GM23338 (cell line): ENCODE data around the gene SPPL2C. TPM values are rescaled to one million over a fixed set of nuclear protein-coding genes. Genes with fewer than 3 reads are reported as not detected.
A peak's percentile ranks its signal among the peaks of the same experiment; 100 is the strongest.

ENCODE experiments used
- ATAC-seq: fragments of 200-7000 bp; cut with Tn5 transposase; 3 replicates; pipeline ENCODE4 v1.9.1; 2020
- DNase-seq: peaks from one replicate; pipeline ENCODE4 v3.0.0-alpha.2; 2015; ENCODE audit warnings: low spot score
- H2AFZ ChIP-seq: fragments of 200-600 bp; sonication (generic); 2 replicates; pipeline ENCODE4 v1.8.0; 2016; ENCODE audit warnings: antibody characterized with exemption, mild to moderate bottlenecking, moderate library complexity
- H3F3A ChIP-seq: fragments of 200-600 bp; sonication (generic); replicated peaks from 2 replicates; pipeline ENCODE4 v1.8.0; 2017; ENCODE audit warnings: antibody characterized with exemption, mixed run types, low read depth
- H3K27ac ChIP-seq: fragments of 200-600 bp; sonication (generic); 2 replicates; pipeline ENCODE4 v1.6.1; 2016; ENCODE audit warnings: low read depth
- H3K27me3 ChIP-seq: fragments of 200-600 bp; sonication (generic); 2 replicates; pipeline ENCODE4 v1.8.0; 2016; ENCODE audit warnings: mild to moderate bottlenecking, mixed run types, moderate library complexity; ENCODE audit not compliant: insufficient read depth
- H3K36me3 ChIP-seq: fragments of 200-600 bp; sonication (generic); 2 replicates; pipeline ENCODE4 v1.8.0; 2016; ENCODE audit warnings: mild to moderate bottlenecking; ENCODE audit not compliant: insufficient read depth
- H3K4me1 ChIP-seq: fragments of 200-600 bp; sonication (generic); 2 replicates; pipeline ENCODE4 v1.8.0; 2016; ENCODE audit warnings: mild to moderate bottlenecking, moderate library complexity; ENCODE audit not compliant: insufficient read depth
- H3K4me2 ChIP-seq: fragments of 200-600 bp; sonication (generic); 2 replicates; pipeline ENCODE4 v1.7.1; 2017; ENCODE audit warnings: mixed run types
- H3K4me3 ChIP-seq: fragments of 200-600 bp; sonication (generic); 2 replicates; pipeline ENCODE4 v1.6.1; 2016; ENCODE audit warnings: mixed run types
- H3K79me2 ChIP-seq: fragments of 200-600 bp; sonication (generic); replicated peaks from 2 replicates; pipeline ENCODE4 v1.8.0; 2017; ENCODE audit warnings: mild to moderate bottlenecking; ENCODE audit not compliant: insufficient read depth
- H3K9me2 ChIP-seq: fragments of 200-600 bp; sonication (generic); 2 replicates; pipeline ENCODE4 v1.8.0; 2017; ENCODE audit not compliant: insufficient read depth
- H4K20me1 ChIP-seq: fragments of 200-600 bp; sonication (generic); replicated peaks from 2 replicates; pipeline ENCODE4 v1.8.0; 2017; ENCODE audit warnings: mild to moderate bottlenecking; ENCODE audit not compliant: insufficient read depth
- H3K27ac Mint-ChIP-seq: 2 replicates; pipeline ENCODE4 v1.8.0; 2020; ENCODE audit warnings: inconsistent platforms, mild to moderate bottlenecking, moderate library complexity, mixed read lengths
- H3K27me3 Mint-ChIP-seq: 3 replicates; pipeline ENCODE4 v1.8.0; 2022; ENCODE audit warnings: low read depth, mild to moderate bottlenecking, moderate library complexity, mixed read lengths, inconsistent platforms; ENCODE audit not compliant: insufficient read depth, poor library complexity
- H3K36me3 Mint-ChIP-seq: 3 replicates; pipeline ENCODE4 v1.8.0; 2021; ENCODE audit warnings: low read depth, mild to moderate bottlenecking, inconsistent platforms, moderate library complexity, mixed read lengths
- H3K4me1 Mint-ChIP-seq: 3 replicates; pipeline ENCODE4 v1.8.0; 2020; ENCODE audit warnings: mild to moderate bottlenecking, inconsistent platforms, mixed read lengths
- H3K4me3 Mint-ChIP-seq: 3 replicates; pipeline ENCODE4 v1.8.0; 2021; ENCODE audit warnings: moderate library complexity, mild to moderate bottlenecking, inconsistent platforms, mixed read lengths
- H3K9me3 Mint-ChIP-seq: 3 replicates; pipeline ENCODE4 v1.8.0; 2020; ENCODE audit warnings: moderate library complexity, mild to moderate bottlenecking, inconsistent platforms, mixed read lengths
- CREB1 ChIP-seq: fragments of 250-450 bp; sonication (Bioruptor Pico); IDR thresholded peaks from 2 replicates; pipeline ENCODE4 v1.5.0; 2020; ENCODE audit warnings: low read depth, mild to moderate bottlenecking, moderate library complexity
- CTCF ChIP-seq, 2 experiments: fragments of 200-600 bp in 1 of 2; sonication (generic) in 1 of 2; conservative IDR thresholded peaks; 2 replicates each; pipeline versions ENCODE4 v1.5.1 to v1.6.1; 2016 to 2017; ENCODE audit warnings: antibody characterized with exemption in 2 of 2, low read depth in 2 of 2, mild to moderate bottlenecking in 2 of 2, moderate library complexity in 1 of 2
- ETS1 ChIP-seq: IDR thresholded peaks from 2 replicates; pipeline ENCODE4 v1.6.1; 2016; ENCODE audit warnings: antibody characterized with exemption
- EZH2 ChIP-seq: fragments of 200-600 bp; sonication (generic); IDR thresholded peaks from one replicate; pipeline ENCODE4 v1.8.0; 2017; ENCODE audit warnings: antibody characterized with exemption, mild to moderate bottlenecking, low read depth; ENCODE audit not compliant: unreplicated experiment
- EZH2phosphoT487 ChIP-seq: fragments of 200-600 bp; sonication (generic); IDR thresholded peaks from one replicate; pipeline ENCODE4 v1.8.1; 2018; ENCODE audit warnings: antibody characterized with exemption; ENCODE audit not compliant: unreplicated experiment
- JUNB ChIP-seq: IDR thresholded peaks from one replicate; pipeline ENCODE4 v1.6.1; 2016; ENCODE audit warnings: antibody characterized with exemption; ENCODE audit not compliant: unreplicated experiment
- NANOG ChIP-seq: IDR thresholded peaks from 2 replicates; pipeline ENCODE4 v1.6.1; 2016; ENCODE audit warnings: antibody characterized with exemption, borderline replicate concordance
- POLR2AphosphoS5 ChIP-seq: IDR thresholded peaks from 2 replicates; pipeline ENCODE4 v1.6.1; 2016; ENCODE audit warnings: antibody characterized with exemption, low read depth
- REST ChIP-seq: IDR thresholded peaks from one replicate; pipeline ENCODE4 v1.6.1; 2018; ENCODE audit warnings: antibody characterized with exemption; ENCODE audit not compliant: unreplicated experiment
- STAT1 ChIP-seq: IDR thresholded peaks from one replicate; pipeline ENCODE4 v1.6.1; 2016; ENCODE audit warnings: antibody characterized with exemption; ENCODE audit not compliant: unreplicated experiment
- ZNF114 ChIP-seq: fragments of 250-450 bp; sonication (Bioruptor Pico); IDR thresholded peaks from 2 replicates; pipeline ENCODE4 v1.5.0; 2020; ENCODE audit warnings: mild to moderate bottlenecking, moderate library complexity
- ZNF331 ChIP-seq: fragments of 250-450 bp; sonication (Bioruptor Pico); IDR thresholded peaks from 2 replicates; pipeline ENCODE4 v1.5.0; 2020; ENCODE audit warnings: low read depth, mild to moderate bottlenecking, moderate library complexity
- polyA plus RNA-seq: library from polyadenylated mRNA; unstranded; fragments of >200 nt; fragmentation: Nextera tagmentation; extraction: Ambion mirVana; gene quantifications from 2 replicates; pipeline ENCODE4 v1.2.1, GENCODE V29; 2016
- total RNA-seq: library from RNA; depleted of rRNA; stranded (reverse); fragments of >200 nt; shearing (Covaris generic); gene quantifications from 2 replicates; pipeline ENCODE4 v1.2.3, GENCODE V29; 2014

Gene SPPL2C
- total and polyA plus RNA-seq, 2 experiments from 2014 or later = 0.14 TPM; not detected in 1

GRCh38 chr17:45848405-45848804 is 3.7 kb downstream of the SPPL2C start:
- Mint-ChIP-seq H3K4me1 (no peaks in the 10 kb centered on the region), H3K27me3 (peaks cover 17% of the 10 kb centered on the region), H3K36me3 (no peaks in the 10 kb centered on the region), H3K9me3 (no peaks in the 10 kb centered on the region), H3K27ac (no peak overlapping the region), H3K4me3 (no peak overlapping the region)
- Histone ChIP-seq H3K27me3 (no peaks in the 10 kb centered on the region), H3K4me1 (no peaks in the 10 kb centered on the region), H3F3A (no peaks in the 10 kb centered on the region), H3K27ac (no peak overlapping the region), H3K36me3 (no peaks in the 10 kb centered on the region), H3K4me2 (no peak overlapping the region), H2AFZ (no peak overlapping the region), H3K79me2 (no peaks in the 10 kb centered on the region), H3K9me2 (no peaks in the 10 kb centered on the region), H4K20me1 (no peaks in the 10 kb centered on the region), H3K4me3 (no peak overlapping the region)
- TF ChIP-seq NANOG (no peak), CTCF (conservative IDR thresholded peaks at IDR 0.05; ENCODE audit: low read depth in 2 of 2) (peak; percentile 30 to 35; a peak in 3 of 4 replicates)
- ATAC-seq = peak; percentile 56
- peak; percentile 41 for DNase-seq

GRCh38 chr17:45848868-45849535 is 4.3 kb downstream of the SPPL2C start:
- ATAC-seq (no peak), DNase-seq (no peak)
- no peaks in the 10 kb centered on the region for H3K36me3 ChIP-seq
- no peak overlapping the region for H3K4me3 ChIP-seq
- no peaks in the 10 kb centered on the region for H3K4me1 Mint-ChIP-seq
- no peak overlapping the region for H3K4me2 ChIP-seq
- no peaks in the 10 kb centered on the region for H3K4me1 ChIP-seq
- H3K27me3 Mint-ChIP-seq = peaks cover 18% of the 10 kb centered on the region
- no peaks in the 10 kb centered on the region for H3K27me3 ChIP-seq
- no peak overlapping the region for H3K27ac Mint-ChIP-seq
- no peak overlapping the region for H3K27ac ChIP-seq
- no peak overlapping the region for H3K4me3 Mint-ChIP-seq
- no peaks in the 10 kb centered on the region for H4K20me1 ChIP-seq
- no peaks in the 10 kb centered on the region for H3F3A ChIP-seq
- H3K79me2 ChIP-seq = no peaks in the 10 kb centered on the region
- no peaks in the 10 kb centered on the region for H3K9me3 Mint-ChIP-seq
- H3K36me3 Mint-ChIP-seq = no peaks in the 10 kb centered on the region
- H3K9me2 ChIP-seq = no peaks in the 10 kb centered on the region
- H2AFZ ChIP-seq = no peak overlapping the region
- TF ChIP-seq CREB1 (CRISPR knock-in tag) (no peak), ZNF114 (no peak), POLR2AphosphoS5 (no peak), REST (no peak), ZNF331 (no peak), STAT1 (no peak), EZH2 (no peak), CTCF (conservative IDR thresholded peaks at IDR 0.05; ENCODE audit: low read depth in 2 of 2) (no peak), EZH2phosphoT487 (no peak), ETS1 (no peak), NANOG (no peak), JUNB (no peak)
